Epithelial cell of proximal tubule (primary cell): ENCODE results near the gene CTSW. TPM values are rescaled to one million over a fixed set of nuclear protein-coding genes. Genes with fewer than 3 reads are reported as not detected.
A peak's percentile ranks its signal among the peaks of the same experiment; 100 is the strongest.

Source experiments
- DNase-seq: peaks from one replicate; pipeline ENCODE4 v3.0.0-alpha.2; 2011; ENCODE audit warnings: low read depth
- H3K4me3 ChIP-seq: 2 replicates; pipeline ENCODE4 v1.5.1; 2011; ENCODE audit warnings: low read depth, mild to moderate bottlenecking, low read length
- total RNA-seq: library from RNA; depleted of rRNA; stranded (reverse); fragments of >200 nt; gene quantifications from 2 replicates; pipeline ENCODE4 v1.2.3, GENCODE V29; 2015
- TF ChIP-seq, protein P1 (sequence below): conservative IDR thresholded peaks from 2 replicates; pipeline ENCODE4 v1.5.1; 2012; ENCODE audit warnings: low read depth, mild to moderate bottlenecking, low read length

CTSW gene
- total RNA-seq, 1 donor from 2014 or later = 1.2 TPM

DNA sequence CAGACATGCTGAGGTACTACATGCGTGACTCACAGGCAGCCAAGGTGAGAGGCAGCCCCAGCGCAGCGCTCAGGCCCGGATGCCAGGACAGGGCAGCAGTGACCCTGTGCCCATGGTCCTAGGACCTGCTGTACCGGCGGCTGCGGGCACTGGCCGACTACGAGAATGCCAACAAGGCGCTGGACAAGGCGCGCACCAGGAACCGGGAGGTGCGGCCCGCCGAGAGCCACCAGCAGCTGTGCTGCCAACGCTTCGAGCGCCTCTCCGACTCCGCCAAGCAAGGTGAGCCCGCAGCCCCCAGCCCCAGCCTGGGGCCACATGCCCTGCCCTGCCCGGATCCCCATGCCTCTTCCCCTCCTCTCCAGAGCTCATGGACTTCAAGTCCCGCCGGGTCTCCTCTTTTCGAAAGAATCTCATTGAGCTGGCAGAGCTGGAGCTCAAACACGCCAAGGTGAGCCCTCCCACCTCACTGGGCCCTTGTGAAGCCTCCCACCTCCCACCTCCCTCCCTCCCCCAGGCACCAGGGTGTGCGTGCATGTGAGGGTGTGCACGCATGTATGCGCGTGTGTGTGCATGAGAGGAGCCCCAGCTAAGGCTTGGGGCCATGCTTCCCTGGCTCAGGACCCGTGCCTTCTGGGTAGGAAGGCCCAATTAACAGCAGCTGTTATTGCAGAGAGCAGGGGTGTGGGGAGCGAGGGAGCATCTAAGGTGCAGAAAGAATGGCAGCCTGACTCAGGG lies 27.0 kb upstream of the CTSW start:
- no peak for DNase-seq
- H3K4me3 ChIP-seq = no peak overlapping the region
- TF ChIP-seq, protein P1, sequence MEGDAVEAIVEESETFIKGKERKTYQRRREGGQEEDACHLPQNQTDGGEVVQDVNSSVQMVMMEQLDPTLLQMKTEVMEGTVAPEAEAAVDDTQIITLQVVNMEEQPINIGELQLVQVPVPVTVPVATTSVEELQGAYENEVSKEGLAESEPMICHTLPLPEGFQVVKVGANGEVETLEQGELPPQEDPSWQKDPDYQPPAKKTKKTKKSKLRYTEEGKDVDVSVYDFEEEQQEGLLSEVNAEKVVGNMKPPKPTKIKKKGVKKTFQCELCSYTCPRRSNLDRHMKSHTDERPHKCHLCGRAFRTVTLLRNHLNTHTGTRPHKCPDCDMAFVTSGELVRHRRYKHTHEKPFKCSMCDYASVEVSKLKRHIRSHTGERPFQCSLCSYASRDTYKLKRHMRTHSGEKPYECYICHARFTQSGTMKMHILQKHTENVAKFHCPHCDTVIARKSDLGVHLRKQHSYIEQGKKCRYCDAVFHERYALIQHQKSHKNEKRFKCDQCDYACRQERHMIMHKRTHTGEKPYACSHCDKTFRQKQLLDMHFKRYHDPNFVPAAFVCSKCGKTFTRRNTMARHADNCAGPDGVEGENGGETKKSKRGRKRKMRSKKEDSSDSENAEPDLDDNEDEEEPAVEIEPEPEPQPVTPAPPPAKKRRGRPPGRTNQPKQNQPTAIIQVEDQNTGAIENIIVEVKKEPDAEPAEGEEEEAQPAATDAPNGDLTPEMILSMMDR = no peak

DNA sequence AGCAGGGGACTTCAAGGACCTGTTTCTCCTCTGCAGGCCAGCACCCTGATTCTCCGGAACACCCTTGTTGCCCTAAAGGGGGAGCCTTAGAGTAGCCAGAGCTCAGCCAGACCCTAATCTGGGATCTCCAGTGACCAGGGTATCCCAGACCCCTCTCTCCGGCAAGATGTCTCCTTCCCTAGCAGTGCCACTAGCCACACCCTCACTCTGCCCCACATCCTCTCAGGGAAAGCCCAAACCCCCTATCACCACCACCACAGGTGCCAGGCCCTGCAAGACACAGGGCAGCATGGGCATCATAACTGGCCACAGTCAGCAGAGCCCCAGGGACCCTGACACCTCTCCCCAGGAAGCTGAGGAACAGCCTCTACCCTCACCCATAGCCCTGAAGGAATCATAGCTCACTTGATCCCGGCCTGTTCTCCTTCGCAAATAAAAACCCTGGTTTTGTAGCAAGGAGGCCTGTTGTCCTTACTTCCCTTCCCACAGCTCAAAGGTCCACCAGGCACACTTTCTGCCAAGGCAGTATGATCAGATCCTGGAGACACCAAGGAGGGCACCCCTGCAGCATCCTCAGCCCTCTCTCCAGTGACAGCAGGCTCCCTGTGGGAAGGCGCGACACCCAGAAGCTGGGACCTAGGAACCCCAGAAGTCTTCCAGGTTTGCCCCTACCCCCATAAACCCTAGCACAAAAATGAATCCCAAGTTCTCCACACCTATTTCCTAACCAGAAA lies 26.2 kb upstream of the CTSW start:
- TF ChIP-seq, protein P1 = peak; percentile 9

DNA sequence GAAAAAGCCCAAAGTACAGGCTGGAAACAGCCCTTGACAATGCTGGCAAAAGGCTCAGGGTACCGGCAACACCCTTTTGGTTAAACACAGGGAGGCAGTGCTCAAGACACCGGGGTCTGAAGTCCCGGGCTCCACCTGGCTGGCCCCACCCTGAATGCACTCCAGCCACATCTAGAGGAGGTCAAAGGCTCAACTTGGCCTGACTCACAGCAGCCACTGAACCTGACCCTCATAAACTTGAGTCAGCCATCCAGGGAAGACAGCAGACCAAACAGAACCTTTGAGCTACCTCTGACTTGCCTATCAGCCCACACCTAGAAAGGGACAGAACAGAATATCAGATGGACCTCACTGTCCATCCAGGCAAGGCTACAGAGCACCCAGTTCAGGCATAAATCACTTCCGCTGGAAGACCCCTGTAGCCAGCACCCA lies 25.5 kb upstream of the CTSW start:
- TF ChIP-seq, protein P1 = no peak
- no peak overlapping the region for H3K4me3 ChIP-seq
- no peak for DNase-seq

More for the DNA sequence above, 26.2 kb upstream of the CTSW start:
- no peak overlapping the region for H3K4me3 ChIP-seq
- no peak for DNase-seq

DNA sequence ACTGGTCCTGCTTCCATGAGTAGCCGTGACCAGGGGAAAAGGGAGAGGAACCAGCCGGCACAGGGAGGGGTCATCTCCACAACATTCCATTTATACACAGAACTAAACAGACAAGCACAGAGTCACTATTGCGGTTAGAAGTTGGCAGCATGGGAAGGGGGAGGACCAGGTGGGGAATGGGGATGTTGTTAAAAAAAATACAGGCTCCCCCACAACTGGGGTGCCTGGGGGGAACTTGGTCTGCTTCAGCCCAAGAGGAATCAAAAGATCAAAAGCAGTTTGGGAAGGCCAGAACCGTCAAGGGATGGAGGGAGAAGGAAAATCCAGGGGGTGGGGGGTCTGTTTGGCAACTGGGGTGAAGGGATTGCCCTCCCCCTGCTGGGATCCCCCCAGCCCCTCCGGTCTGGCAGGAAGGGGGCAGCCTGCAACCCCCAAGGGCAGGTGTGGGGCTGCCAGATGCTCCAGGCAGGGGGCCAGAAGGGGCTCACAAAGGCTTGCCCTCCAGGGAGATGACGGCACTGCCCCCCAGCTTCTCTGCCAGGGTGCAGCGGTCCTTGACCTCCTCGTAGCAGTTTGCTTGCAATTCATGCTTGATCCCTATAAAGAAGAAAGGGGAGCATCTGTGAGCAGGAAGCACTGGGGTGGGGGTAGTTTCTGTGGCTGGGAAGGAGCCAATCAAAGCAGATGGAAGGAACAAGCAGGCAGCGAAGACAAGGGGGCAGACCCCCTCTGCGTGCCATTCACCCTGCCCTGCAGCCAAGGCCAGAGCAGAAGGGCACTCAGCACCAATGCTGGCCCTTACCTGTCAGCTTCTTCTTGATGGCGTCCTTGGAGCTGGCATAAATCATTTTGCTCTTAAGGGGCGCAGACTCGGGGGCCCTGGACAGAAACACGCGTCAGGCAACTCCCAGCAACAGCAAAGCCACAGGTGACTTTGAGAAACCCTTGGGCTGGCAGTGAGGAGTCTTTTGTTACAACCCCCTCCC lies 24.5 kb upstream of the CTSW start:
- TF ChIP-seq, protein P1 = no peak
- H3K4me3 ChIP-seq = no peak overlapping the region
- no peak for DNase-seq

DNA sequence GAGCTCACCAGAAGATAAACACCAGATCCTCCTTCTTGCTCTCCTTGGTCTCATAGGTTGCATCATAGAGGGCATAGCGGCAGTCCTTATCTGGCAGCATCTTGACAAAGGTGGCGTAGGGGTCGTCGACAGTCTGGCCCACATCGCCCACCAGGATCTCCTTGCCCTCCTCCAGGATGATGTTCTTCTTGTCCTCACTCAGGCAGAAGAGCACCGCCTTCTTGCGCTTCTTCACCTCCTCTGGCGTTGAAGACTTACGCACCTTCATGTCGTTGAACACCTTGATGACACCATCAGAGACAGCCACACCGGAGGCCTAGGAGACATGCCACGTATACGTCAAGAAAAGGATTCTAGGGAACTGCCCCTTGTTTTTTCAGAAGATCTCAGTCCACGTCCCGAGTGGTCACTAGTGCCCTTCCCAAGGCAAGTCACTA lies 23.7 kb upstream of the CTSW start:
- TF ChIP-seq, protein P1 = no peak
- no peak for DNase-seq
- H3K4me3 ChIP-seq = peak overlapping the region; percentile 98

DNA sequence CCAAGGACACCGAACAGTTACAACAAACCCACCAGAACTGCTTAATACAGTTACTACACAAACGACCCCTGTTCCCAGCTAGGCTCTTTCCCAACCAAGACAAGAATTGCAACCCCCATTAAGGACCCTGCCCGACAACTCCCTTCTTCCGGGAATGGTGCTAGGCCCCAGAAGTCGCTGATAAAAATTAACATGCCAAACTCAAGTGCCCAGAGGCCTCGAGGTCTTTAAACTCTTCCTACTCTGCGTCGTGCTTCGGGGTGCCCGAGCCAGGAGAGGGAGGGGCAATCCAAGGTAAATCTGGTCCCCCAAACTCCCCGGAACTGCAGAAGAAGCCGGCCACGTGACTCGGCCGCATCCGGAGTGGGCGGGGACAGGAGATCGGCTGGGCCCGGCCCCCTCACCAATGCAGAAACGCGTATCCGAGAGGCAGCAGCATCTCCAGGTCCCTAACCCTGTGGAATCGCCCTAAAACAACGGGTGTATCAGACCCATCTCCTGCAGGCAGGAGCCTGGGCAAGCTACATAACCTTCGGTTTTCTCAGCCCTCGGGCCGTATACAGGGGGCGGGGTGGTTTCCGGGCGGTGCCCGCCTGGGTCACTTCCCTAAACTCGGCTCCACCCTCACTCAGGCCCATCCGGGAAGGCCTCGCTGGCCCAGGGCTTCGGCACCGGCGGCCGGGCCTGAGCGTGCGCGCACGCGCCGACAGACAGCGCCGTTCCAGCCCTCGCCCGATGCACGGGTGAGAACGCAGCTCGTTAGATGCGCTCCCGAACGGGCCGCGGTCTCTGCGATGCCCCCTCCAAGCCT lies 22.7 kb upstream of the CTSW start:
- no peak for DNase-seq
- TF ChIP-seq, protein P1 = no peak
- peak overlapping the region; percentile 98 for H3K4me3 ChIP-seq
